Gastroesophageal sphincter (tissue), 3 donors: Measurements from ENCODE around the gene RAD51D.

Experiments
- POLR2A ChIP-seq, 2 donors: fragments of 450-650 bp; IDR thresholded peaks; one replicate each; pipeline ENCODE4 v1.6.1; 2017; ENCODE audit warnings: antibody characterized with exemption in 2 of 2, mild to moderate bottlenecking in 2 of 2, moderate library complexity in 1 of 2
- TF ChIP-seq, protein P1 (sequence below), 4 experiments: fragments of 200-600 bp in 2 of 4; fragments of 450-650 bp in 2 of 4; sonication (generic) in 1 of 4; IDR thresholded peaks; one replicate each; pipeline ENCODE4 v1.5.1; 2017 to 2019; ENCODE audit warnings: antibody characterized with exemption in 4 of 4, mild to moderate bottlenecking in 2 of 4, moderate library complexity in 2 of 4

DNA sequence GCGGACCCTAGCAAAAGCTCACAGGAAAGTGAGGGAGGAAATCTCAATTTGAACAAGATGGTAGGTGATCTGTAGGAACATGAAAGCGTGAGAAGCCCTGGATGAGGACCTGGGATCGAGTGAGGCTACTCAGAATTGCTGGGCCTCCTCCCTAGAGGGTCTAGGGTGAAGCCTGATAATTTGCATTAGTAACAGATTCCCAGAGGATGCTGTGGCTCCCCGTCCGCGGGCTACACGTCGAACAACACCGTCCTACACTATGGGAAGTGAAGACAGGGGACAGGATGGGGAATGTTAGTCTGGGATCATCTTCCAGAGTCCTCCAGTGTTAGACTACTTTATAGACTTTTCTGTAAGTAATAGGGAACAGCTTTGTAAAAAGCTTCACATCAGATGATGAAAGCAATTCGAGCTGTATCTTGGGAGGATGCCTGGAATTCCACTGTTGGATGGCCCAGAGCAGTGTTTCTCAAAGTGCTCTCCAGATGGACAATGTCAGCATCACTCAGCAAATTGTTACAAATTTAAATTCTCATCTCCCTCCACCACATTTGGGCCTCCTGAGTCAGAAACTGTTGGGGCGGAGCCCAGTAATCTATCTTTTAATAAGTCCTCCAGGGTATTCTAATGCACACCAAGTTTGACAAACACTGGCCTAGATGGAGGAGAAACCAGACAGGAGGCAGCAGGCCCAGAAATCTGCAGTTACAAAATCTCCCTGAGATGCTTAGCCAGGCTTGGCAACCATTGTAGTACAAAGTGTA is 8.3 kb upstream of the RAD51D start:
- TF ChIP-seq, protein P1, sequence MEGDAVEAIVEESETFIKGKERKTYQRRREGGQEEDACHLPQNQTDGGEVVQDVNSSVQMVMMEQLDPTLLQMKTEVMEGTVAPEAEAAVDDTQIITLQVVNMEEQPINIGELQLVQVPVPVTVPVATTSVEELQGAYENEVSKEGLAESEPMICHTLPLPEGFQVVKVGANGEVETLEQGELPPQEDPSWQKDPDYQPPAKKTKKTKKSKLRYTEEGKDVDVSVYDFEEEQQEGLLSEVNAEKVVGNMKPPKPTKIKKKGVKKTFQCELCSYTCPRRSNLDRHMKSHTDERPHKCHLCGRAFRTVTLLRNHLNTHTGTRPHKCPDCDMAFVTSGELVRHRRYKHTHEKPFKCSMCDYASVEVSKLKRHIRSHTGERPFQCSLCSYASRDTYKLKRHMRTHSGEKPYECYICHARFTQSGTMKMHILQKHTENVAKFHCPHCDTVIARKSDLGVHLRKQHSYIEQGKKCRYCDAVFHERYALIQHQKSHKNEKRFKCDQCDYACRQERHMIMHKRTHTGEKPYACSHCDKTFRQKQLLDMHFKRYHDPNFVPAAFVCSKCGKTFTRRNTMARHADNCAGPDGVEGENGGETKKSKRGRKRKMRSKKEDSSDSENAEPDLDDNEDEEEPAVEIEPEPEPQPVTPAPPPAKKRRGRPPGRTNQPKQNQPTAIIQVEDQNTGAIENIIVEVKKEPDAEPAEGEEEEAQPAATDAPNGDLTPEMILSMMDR (IDR thresholded peaks at IDR 0.05) = no peak
- no peak for TF ChIP-seq POLR2A (IDR thresholded peaks at IDR 0.05)
